A204.1 (cell line): ENCODE measurements around the gene ABCG5.

ENCODE experiments used
- FAIRE-seq: peaks from 2 replicates; lab custom pipeline; 2012; peaks lifted over from hg19 to GRCh38; lab: Jason Lieb, UNC

ABCG5 gene

GRCh38 chr2:43838560-43839267 is at the start of gene ABCG5, which contains the start of gene ABCG8:
Gene ABCG5, minus strand, starts transcription at chr2:43838839. Its CDS starts 160 bp downstream, at chr2:43838679.
Gene ABCG8, plus strand, starts transcription at chr2:43838971. Its CDS starts 83 bp downstream, at chr2:43839054.
- FAIRE-seq, result no peak

GRCh38 chr2:43887176-43887575 is 48.5 kb upstream of the ABCG5 start:
- FAIRE-seq, result no peak

- no peak for FAIRE-seq
These were observed 46.5 kb upstream of the ABCG5 start for GRCh38 chr2:43885132-43885632.

- FAIRE-seq, result no peak
These were observed 46.0 kb upstream of the ABCG5 start for GRCh38 chr2:43884689-43885088.

GRCh38 chr2:43882312-43882711 is 43.7 kb upstream of the ABCG5 start:
- FAIRE-seq, result no peak

GRCh38 chr2:43880952-43881351 is 42.3 kb upstream of the ABCG5 start:
- FAIRE-seq, result no peak

GRCh38 chr2:43880471-43880870 is 41.8 kb upstream of the ABCG5 start:
- FAIRE-seq, result no peak

- no peak for FAIRE-seq
These were observed 40.6 kb upstream of the ABCG5 start for GRCh38 chr2:43879261-43879660.

- no peak for FAIRE-seq
These were observed 39.3 kb upstream of the ABCG5 start for GRCh38 chr2:43877782-43878464.

- no peak for FAIRE-seq
These were observed 36.3 kb upstream of the ABCG5 start for GRCh38 chr2:43874776-43875451.

- FAIRE-seq, result no peak
These were observed 33.5 kb upstream of the ABCG5 start for GRCh38 chr2:43872151-43872550.

- no peak for FAIRE-seq
These were observed 16.7 kb upstream of the ABCG5 start for GRCh38 chr2:43855292-43855691.

GRCh38 chr2:43854671-43855070 is 16.0 kb upstream of the ABCG5 start:
- FAIRE-seq, result no peak

GRCh38 chr2:43853141-43854081 is 14.8 kb upstream of the ABCG5 start:
- FAIRE-seq, result no peak

GRCh38 chr2:43852196-43852730 is 13.6 kb upstream of the ABCG5 start:
- no peak for FAIRE-seq

- no peak for FAIRE-seq
These were observed 12.7 kb upstream of the ABCG5 start for GRCh38 chr2:43851011-43851980.

- FAIRE-seq, result no peak
These were observed 9.6 kb upstream of the ABCG5 start for GRCh38 chr2:43848214-43848613.

GRCh38 chr2:43846140-43846793 is 7.6 kb upstream of the ABCG5 start:
- no peak for FAIRE-seq

- FAIRE-seq, result no peak
These were observed 6.5 kb upstream of the ABCG5 start for GRCh38 chr2:43845181-43845580.

- no peak for FAIRE-seq
These were observed 4.2 kb upstream of the ABCG5 start for GRCh38 chr2:43842866-43843226.
